HepG2 (cell line): ENCODE data around the gene OR6C68. TPM values are rescaled to one million over a fixed set of nuclear protein-coding genes. Genes with fewer than 3 reads are reported as not detected.
A peak's percentile ranks its signal among the peaks of the same experiment; 100 is the strongest.

Experiments used
- ATAC-seq: fragments of 200-7000 bp; cut with Tn5 transposase; 3 replicates; pipeline ENCODE4 v1.9.1; 2020; ENCODE audit warnings: mild to moderate bottlenecking, moderate library complexity
- BruUV-seq: library from RNA; stranded (reverse); fragments of 400-500 nt; replicated peaks from 2 replicates; lab custom pipeline; 2021; lab: Mats Ljungman, UMichigan
- CTCF ChIA-PET: fragments of 300-600 bp; formaldehyde crosslinking; extraction: SDS; loops from one replicate; lab custom pipeline; 2021; ENCODE audit warnings: low total read pairs, inconsistent platforms, low intra/inter-chr PET ratio; lab: Yijun Ruan, JAX
- POLR2A ChIA-PET: fragments of 350-600 bp; sonication (Branson Sonifier 250); formaldehyde crosslinking; loops from one replicate; lab custom pipeline; 2020; ENCODE audit warnings: antibody characterized with exemption, inconsistent platforms; lab: Yijun Ruan, JAX
- DNase-seq: peaks from one replicate; pipeline ENCODE4 v3.0.0-alpha.2; 2015; ENCODE audit warnings: low spot score
- FAIRE-seq: peaks from 3 replicates; lab custom pipeline; 2011; peaks lifted over from hg19 to GRCh38; lab: Jason Lieb, UNC
- H2AFZ ChIP-seq: one replicate; pipeline ENCODE4 v1.6.1; 2011; ENCODE audit warnings: low read length, inconsistent platforms
- H3K27ac ChIP-seq: fragments of 300-600 bp; 3 replicates; pipeline ENCODE4 v1.8.0; 2011; ENCODE audit warnings: mixed run types, mild to moderate bottlenecking, mixed read lengths, low read length, inconsistent platforms; ENCODE audit not compliant: insufficient read depth; ENCODE audit errors: extremely low read length
- H3K27me3 ChIP-seq, 2 experiments: fragments of 200-600 bp in 1 of 2; 2 replicates in 1 of 2; 3 replicates in 1 of 2; pipeline versions ENCODE4 v1.6.0 to v1.8.0; 2011; ENCODE audit warnings: low read length in 2 of 2, mild to moderate bottlenecking in 2 of 2, moderate library complexity in 2 of 2, inconsistent platforms in 1 of 2; ENCODE audit not compliant: insufficient read depth in 2 of 2, control insufficient read depth in 1 of 2
- H3K36me3 ChIP-seq, 2 experiments: fragments of 200-600 bp in 1 of 2; replicated peaks in 1 of 2; 2 replicates in 1 of 2; 3 replicates in 1 of 2; pipeline versions ENCODE4 v1.5.1 to v1.8.0; 2011; ENCODE audit warnings: low read length in 2 of 2, inconsistent platforms in 1 of 2; ENCODE audit not compliant: insufficient read depth in 2 of 2, control insufficient read depth in 1 of 2
- H3K4me1 ChIP-seq: 2 replicates; pipeline ENCODE4 v1.5.1; 2012; ENCODE audit warnings: low read length, inconsistent platforms; ENCODE audit not compliant: insufficient read depth
- H3K4me2 ChIP-seq: 2 replicates; pipeline ENCODE4 v1.6.0; 2011; ENCODE audit warnings: low read depth, low read length, inconsistent platforms
- H3K4me3 ChIP-seq, 3 experiments: fragments of 200-600 bp in 1 of 3; sonication (generic), shearing (Covaris generic) in 1 of 3; replicated peaks in 1 of 3; 2 replicates each; pipeline ENCODE4 v1.5.1; 2011 to 2016; ENCODE audit warnings: low read length in 3 of 3, inconsistent platforms in 2 of 3, low read depth in 2 of 3, mild to moderate bottlenecking in 2 of 3, control low read depth in 1 of 3, mixed read lengths in 1 of 3; ENCODE audit not compliant: insufficient read depth in 1 of 3
- H3K79me2 ChIP-seq: one replicate; pipeline ENCODE4 v1.6.1; 2011; ENCODE audit warnings: low read length, inconsistent platforms; ENCODE audit not compliant: insufficient read depth
- H3K9ac ChIP-seq: 2 replicates; pipeline ENCODE4 v1.6.0; 2011; ENCODE audit warnings: mild to moderate bottlenecking, low read depth, low read length, inconsistent platforms; ENCODE audit not compliant: insufficient read depth
- H3K9me3 ChIP-seq: 2 replicates; pipeline ENCODE4 v1.5.1; 2012; ENCODE audit warnings: mild to moderate bottlenecking, low read length
- H4K20me1 ChIP-seq: 2 replicates; pipeline ENCODE4 v1.6.0; 2011; ENCODE audit warnings: inconsistent platforms, mild to moderate bottlenecking, low read length, moderate library complexity; ENCODE audit not compliant: insufficient read depth
- ATF7-NPFF ChIP-seq: sonication (generic); formaldehyde crosslinking; IDR thresholded peaks from 2 replicates; pipeline ENCODE4 v1.8.1; 2023; ENCODE audit warnings: mild to moderate bottlenecking, low read depth, missing genetic modification reagents, moderate library complexity
- BCL6 ChIP-seq: IDR thresholded peaks from 2 replicates; pipeline ENCODE4 v1.6.1; 2016; ENCODE audit warnings: missing genetic modification reagents, missing compliant biosample characterization
- CEBPG ChIP-seq: IDR thresholded peaks from 2 replicates; pipeline ENCODE4 v1.6.1; 2016
- CTCF ChIP-seq: sonication (generic); formaldehyde crosslinking; IDR thresholded peaks from 2 replicates; pipeline ENCODE4 v1.5.0; 2020; ENCODE audit warnings: mild to moderate bottlenecking, missing genetic modification reagents, moderate library complexity
- GLMP ChIP-seq: sonication (generic); formaldehyde crosslinking; IDR thresholded peaks from 2 replicates; pipeline ENCODE4 v1.9.0; 2021; ENCODE audit warnings: missing genetic modification reagents, mild to moderate bottlenecking, borderline replicate concordance
- NR0B2 ChIP-seq: sonication (generic); formaldehyde crosslinking; IDR thresholded peaks from 2 replicates; pipeline ENCODE4 v1.4.0; 2020; ENCODE audit warnings: mild to moderate bottlenecking, missing genetic modification reagents
- SIX4 ChIP-seq: sonication (generic); formaldehyde crosslinking; IDR thresholded peaks from 2 replicates; pipeline ENCODE4 v1.4.0; 2020; ENCODE audit warnings: missing genetic modification reagents
- SMC3 ChIP-seq: IDR thresholded peaks from 2 replicates; pipeline ENCODE4 v1.6.1; 2011; ENCODE audit warnings: low read length, improper control_type of control experiment
- SOX5 ChIP-seq: IDR thresholded peaks from 2 replicates; pipeline ENCODE4 v1.6.1; 2016; ENCODE audit warnings: borderline replicate concordance
- STAG1 ChIP-seq: sonication (generic); formaldehyde crosslinking; IDR thresholded peaks from 2 replicates; pipeline ENCODE4 v1.4.0; 2020; ENCODE audit warnings: missing genetic modification reagents
- ZBTB44 ChIP-seq: sonication (generic); formaldehyde crosslinking; IDR thresholded peaks from 2 replicates; pipeline ENCODE4 v1.4.0; 2020; ENCODE audit warnings: missing genetic modification reagents
- ZNF7 ChIP-seq: IDR thresholded peaks from 2 replicates; pipeline ENCODE4 v1.6.1; 2016; ENCODE audit warnings: missing biosample characterization, missing genetic modification reagents
- ZNF891 ChIP-seq: sonication (generic); formaldehyde crosslinking; IDR thresholded peaks from 2 replicates; pipeline ENCODE4 v1.5.0; 2020; ENCODE audit warnings: mild to moderate bottlenecking, missing genetic modification reagents
- ZSCAN20 ChIP-seq: sonication (generic); formaldehyde crosslinking; IDR thresholded peaks from 2 replicates; pipeline ENCODE4 v1.4.0; 2020; ENCODE audit warnings: missing genetic modification reagents, mild to moderate bottlenecking, borderline replicate concordance
- WGBS: methylation state at CpG from one replicate; pipeline ENCODE4 v1.1.6; 2017; ENCODE audit warnings: low lambda C conversion rate; 5-methylcytosine and 5-hydroxymethylcytosine counted together
- in situ Hi-C: cut with HindIII; loops from 2 replicates; pipeline ENCODE4 v1.10.0; 2017; ENCODE audit warnings: low pct_unique_long_range_greater_than_20kb; ENCODE audit not compliant: extremely low pct_ligation_motif_present
- intact Hi-C: fragments of 100-400 bp; cut with micrococcal nuclease; formaldehyde crosslinking; loops from one replicate; pipeline ENCODE4 v1.10.0; 2022; ENCODE audit not compliant: unreplicated experiment
- polyA plus RNA-seq, 8 experiments: library from polyadenylated mRNA; depleted of rRNA in 3 of 8; stranded (reverse) in 7 of 8; unstranded in 1 of 8; fragments of >200 nt; fragmentation: Illumina TruSeq in 4 of 8; extraction: Trizol in 4 of 8; gene quantifications; 2 replicates each; pipeline versions ENCODE4 v1.2.1 to v1.2.3, GENCODE V29; 2011 to 2016; ENCODE audit warnings: low read depth in 4 of 8, missing spikeins in 1 of 8, mixed read lengths in 1 of 8; ENCODE audit not compliant: insufficient read depth in 1 of 8
- total RNA-seq, 5 experiments: library from RNA; depleted of rRNA; stranded (reverse); fragments of >200 nt; fragmentation: Illumina TruSeq; extraction: Trizol; gene quantifications; 2 replicates each; pipeline ENCODE4 v1.2.3, GENCODE V29; 2016; ENCODE audit warnings: low read depth in 1 of 5

Gene OR6C68
- total and polyA plus RNA-seq, 2 of the 13 experiments (the other 11 are each of a cell fraction or from before 2014, with no cell fraction given): not detected

- POLR2A ChIA-PET: no interaction called here
- intact Hi-C loops: loop anchor here (5.0 kb wide), 1 partner anchor 57 kb away; no protein-coding TSS in a partner anchor
- Histone ChIP-seq H3K36me3 (no peaks in the 10 kb centered on the region), H3K9me3 (peaks cover 4% of the 10 kb centered on the region; the same call in 1 of the 2 replicates), H3K4me1 (0 out of 2 replicates have a peak, but pooled peaks cover 3% of the 10 kb centered on the region), H3K27me3 (no peaks in the 10 kb centered on the region), H3K27ac (no peak overlapping the region), H3K79me2 (no peaks in the 10 kb centered on the region), H3K4me3 (no peak overlapping the region), H4K20me1 (no peaks in the 10 kb centered on the region), H3K9ac (no peak overlapping the region), H3K4me2 (no peak overlapping the region), H2AFZ (no peak overlapping the region)
- in situ Hi-C loops: loop anchor here (5.0 to 25.0 kb wide), 2 partner anchors 172 to 258 kb away; no protein-coding TSS in a partner anchor
- DNase-seq (no peak), FAIRE-seq (no peak), ATAC-seq (no peak)
- CTCF ChIA-PET: interaction anchor here (1.8 kb wide), 1 partner anchor 174 kb away, joined by 28 read pairs; no protein-coding TSS in a partner anchor
- WGBS: 98% methylated on average over 1 of the region's 1 CpG
- TF ChIP-seq ZBTB44 (CRISPR knock-in tag) (no peak), ZNF891 (CRISPR knock-in tag) (no peak), SOX5 (no peak), NR0B2 (no peak)
- BruUV-seq: no TSS peak
These were observed 46.8 kb upstream of the OR6C68 start for GRCh38 chr12:55445357-55445756.

- Histone ChIP-seq H3K36me3 (no peaks in the 10 kb centered on the region), H3K4me2 (no peak overlapping the region), H2AFZ (no peak overlapping the region), H3K9me3 (0 out of 2 replicates have a peak, but pooled peaks cover under 1% of the 10 kb centered on the region), H3K27ac (no peak overlapping the region), H3K9ac (no peak overlapping the region), H3K79me2 (no peaks in the 10 kb centered on the region), H3K4me1 (no peaks in the 10 kb centered on the region), H3K4me3 (no peak overlapping the region), H4K20me1 (no peaks in the 10 kb centered on the region), H3K27me3 (no peaks in the 10 kb centered on the region)
- no peak for FAIRE-seq
- peak; percentile 78 for ATAC-seq
- 2% methylated on average over 5 of the region's 5 CpGs for WGBS
- CTCF ChIA-PET: interaction anchor here (1.8 kb wide), 1 partner anchor 173 kb away, joined by 28 read pairs; no protein-coding TSS in a partner anchor
- intact Hi-C loops: loop anchor here (1.0 to 5.0 kb wide), 3 partner anchors 56 to 257 kb away; no protein-coding TSS in a partner anchor
- POLR2A ChIA-PET: no interaction called here
- peak; percentile 29 for DNase-seq
- in situ Hi-C loops: loop anchor here (5.0 to 25.0 kb wide), 2 partner anchors 171 to 259 kb away; no protein-coding TSS in a partner anchor
- BruUV-seq: no TSS peak
- TF ChIP-seq GLMP (no peak), SMC3 (peak; percentile 89), STAG1 (peak; percentile 87), ZNF7 (CRISPR knock-in tag) (no peak), CTCF (CRISPR knock-in tag) (peak; percentile 77), ZSCAN20 (CRISPR knock-in tag) (no peak), BCL6 (peak; percentile 47; the same call in 1 of the 2 replicates), ATF7-NPFF (CRISPR knock-in tag) (no peak), SIX4 (CRISPR knock-in tag) (no peak), CEBPG (peak; percentile 55; the same call in 1 of the 2 replicates)
These were observed 45.9 kb upstream of the OR6C68 start for GRCh38 chr12:55446326-55446725.
